NCI-H2227 treated with DMSO at 0.1 percent for 48 hours (cell line): ENCODE results near the gene USP20.

Experiments
- DNase-seq: peaks from one replicate; lab custom pipeline; 2025; lab: John Stamatoyannopoulos, UW

Gene USP20

GRCh38 chr9:129919841-129920240 lies 84.6 kb downstream of the USP20 start:
- DNase-seq: no peak

- DNase-seq: no peak
Measured at GRCh38 chr9:129921905-129922304, 86.6 kb downstream of the USP20 start.

- DNase-seq: no peak
Measured at GRCh38 chr9:129923589-129923988, 88.3 kb downstream of the USP20 start.

GRCh38 chr9:129929496-129930125 lies 94.4 kb downstream of the USP20 start:
- DNase-seq: no peak

GRCh38 chr9:129930743-129931142 lies 95.5 kb downstream of the USP20 start:
- no peak for DNase-seq
